ENCODE data around the gene PPP2R2C. TPM values are rescaled to one million over a fixed set of nuclear protein-coding genes. Genes with fewer than 3 reads are reported as not detected.

PPP2R2C gene
- total RNA-seq, 1 experiment from 2014 or later: 32.9 TPM

DNA sequence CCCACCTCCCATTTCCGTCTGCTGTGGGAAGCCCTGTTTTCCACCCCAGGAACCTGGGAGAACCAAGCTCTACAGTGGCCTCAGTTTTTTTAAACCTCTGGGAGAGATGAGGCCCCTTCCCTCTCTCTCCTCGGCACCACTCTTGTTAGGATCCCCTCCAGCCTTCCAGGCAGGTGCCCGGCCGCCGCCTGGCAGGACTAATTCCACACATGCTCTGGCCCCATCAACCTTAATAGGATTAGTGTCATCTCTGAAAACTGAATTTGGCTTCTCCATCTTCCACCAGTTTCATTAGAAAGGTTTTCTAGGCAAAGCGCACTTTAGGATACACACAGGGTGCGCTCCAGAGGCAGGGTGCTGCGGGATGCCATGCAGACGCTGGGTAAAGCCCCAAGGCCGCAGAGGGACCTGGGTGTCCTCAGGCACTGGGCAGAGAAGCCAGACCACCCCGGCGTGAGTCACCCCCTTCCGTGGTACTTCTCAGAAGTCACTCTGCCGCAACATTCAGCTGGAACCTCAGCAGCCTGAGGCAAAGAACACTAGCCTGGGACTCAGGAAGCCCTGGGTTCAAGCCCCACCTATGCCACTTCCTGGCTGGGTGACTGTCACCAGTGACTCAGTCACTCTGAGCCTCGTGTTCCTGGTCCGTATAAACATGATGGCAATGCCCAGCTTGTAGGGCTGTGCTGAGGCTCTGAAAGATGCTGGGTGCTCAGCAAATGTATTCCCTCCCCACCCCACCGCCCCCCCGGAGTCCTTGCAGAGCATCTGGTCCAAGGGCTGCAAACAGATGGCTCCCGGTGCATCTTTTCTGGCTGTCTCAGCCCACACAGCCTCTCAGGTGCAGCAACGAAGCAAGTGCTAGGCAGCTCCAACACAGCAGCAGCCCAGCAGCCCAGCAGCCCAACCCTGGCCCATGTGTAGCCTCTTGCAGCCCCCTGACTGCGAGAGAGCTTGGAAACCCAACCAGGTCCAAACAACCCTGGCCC, 29.1 kb downstream of the PPP2R2C start:
- BruUV-seq (replicated peaks): no TSS peak
- Histone ChIP-seq H4K20me1 (ENCODE audit: insufficient read depth) (no peaks in the 10 kb centered on the region), H3K4me3 (replicated peaks in 1 of 2; ENCODE audit: low read depth in 1 of 2, low read length in 2 of 2) (no peak overlapping the region), H3K79me2 (ENCODE audit: insufficient read depth, low read length) (no peaks in the 10 kb centered on the region), H3K4me2 (ENCODE audit: low read length) (no peak overlapping the region), H3K9ac (ENCODE audit: low read length) (no peak overlapping the region), H3K36me3 (ENCODE audit: control insufficient read depth in 1 of 2, insufficient read depth in 2 of 2, low read length in 2 of 2) (no peaks in the 10 kb centered on the region), H3K27me3 (ENCODE audit: insufficient read depth, low read length) (no peaks in the 10 kb centered on the region), H3K9me3 (ENCODE audit: control insufficient read depth in 1 of 2, insufficient read depth in 1 of 2, low read depth in 1 of 2, low read length in 2 of 2) (no peaks in the 10 kb centered on the region), H3K9me2 (ENCODE audit: insufficient read depth) (no peaks in the 10 kb centered on the region), H3K27ac (ENCODE audit: low read depth, low read length) (no peak overlapping the region), H2AFZ (ENCODE audit: low read depth, low read length, poor library complexity, severe bottlenecking) (no peak overlapping the region), H3K4me1 (ENCODE audit: control insufficient read depth in 1 of 2, insufficient read depth in 2 of 2, low read length in 2 of 2) (peaks cover 0 to 11% of the 10 kb centered on the region in 2 experiments; a peak in 1 of 4 replicates)
- intact Hi-C loops (cut with micrococcal nuclease): no loop called here
- TF ChIP-seq, protein P1, sequence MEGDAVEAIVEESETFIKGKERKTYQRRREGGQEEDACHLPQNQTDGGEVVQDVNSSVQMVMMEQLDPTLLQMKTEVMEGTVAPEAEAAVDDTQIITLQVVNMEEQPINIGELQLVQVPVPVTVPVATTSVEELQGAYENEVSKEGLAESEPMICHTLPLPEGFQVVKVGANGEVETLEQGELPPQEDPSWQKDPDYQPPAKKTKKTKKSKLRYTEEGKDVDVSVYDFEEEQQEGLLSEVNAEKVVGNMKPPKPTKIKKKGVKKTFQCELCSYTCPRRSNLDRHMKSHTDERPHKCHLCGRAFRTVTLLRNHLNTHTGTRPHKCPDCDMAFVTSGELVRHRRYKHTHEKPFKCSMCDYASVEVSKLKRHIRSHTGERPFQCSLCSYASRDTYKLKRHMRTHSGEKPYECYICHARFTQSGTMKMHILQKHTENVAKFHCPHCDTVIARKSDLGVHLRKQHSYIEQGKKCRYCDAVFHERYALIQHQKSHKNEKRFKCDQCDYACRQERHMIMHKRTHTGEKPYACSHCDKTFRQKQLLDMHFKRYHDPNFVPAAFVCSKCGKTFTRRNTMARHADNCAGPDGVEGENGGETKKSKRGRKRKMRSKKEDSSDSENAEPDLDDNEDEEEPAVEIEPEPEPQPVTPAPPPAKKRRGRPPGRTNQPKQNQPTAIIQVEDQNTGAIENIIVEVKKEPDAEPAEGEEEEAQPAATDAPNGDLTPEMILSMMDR (IDR thresholded peaks at IDR 0.05 in 2 of 3, conservative IDR thresholded peaks at IDR 0.05 in 1 of 3; ENCODE audit: borderline replicate concordance in 1 of 3, insufficient read depth in 1 of 3, low read depth in 2 of 3, low read length in 2 of 3): no peak
- TF ChIP-seq ZNF274 (IDR thresholded peaks at IDR 0.05; ENCODE audit: low read depth, low read length): no peak
- TF ChIP-seq, protein P2, sequence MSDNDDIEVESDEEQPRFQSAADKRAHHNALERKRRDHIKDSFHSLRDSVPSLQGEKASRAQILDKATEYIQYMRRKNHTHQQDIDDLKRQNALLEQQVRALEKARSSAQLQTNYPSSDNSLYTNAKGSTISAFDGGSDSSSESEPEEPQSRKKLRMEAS (IDR thresholded peaks at IDR 0.05): no peak
- no peak for TF ChIP-seq ZFX (IDR thresholded peaks at IDR 0.05)
- no peak for DNase-seq (ENCODE audit: low read depth, low spot score)
- ChIA-PET CTCF (no interaction called here), RAD21 (ENCODE audit: low non-redundant PET in 1 of 2, low total read pairs in 2 of 2, uncharacterized antibody in 2 of 2, unreplicated experiment in 2 of 2) (no interaction called here), POLR2A (no interaction called here)
- no peak for ATAC-seq

DNA sequence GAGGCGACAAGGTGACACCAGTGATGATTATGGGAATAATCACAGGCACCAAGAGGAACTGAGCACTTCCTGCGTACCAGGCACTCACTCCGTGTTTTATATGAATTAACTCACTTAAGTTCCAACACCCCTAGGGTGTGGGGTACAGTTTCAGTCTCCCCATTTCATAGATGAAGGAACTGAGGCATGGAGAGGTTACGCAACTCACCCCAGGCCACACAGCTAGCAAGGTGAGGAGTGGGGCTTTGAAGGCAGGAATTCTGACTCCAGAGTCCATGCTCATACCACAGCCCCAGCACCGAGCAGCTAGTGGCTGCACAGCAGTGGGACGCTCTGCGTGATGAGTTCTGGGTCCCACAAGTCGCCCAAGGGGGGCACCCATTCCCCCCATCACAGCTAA, 29.9 kb downstream of the PPP2R2C start:
- H3K4me1 ChIP-seq (ENCODE audit: control insufficient read depth in 1 of 2, insufficient read depth in 2 of 2, low read length in 2 of 2): peaks cover 0 to 11% of the 10 kb centered on the region in 2 experiments; a peak in 1 of 4 replicates
- no peak for TF ChIP-seq SRF (IDR thresholded peaks at IDR 0.05; ENCODE audit: low read depth)
- TF ChIP-seq YY1 (IDR thresholded peaks at IDR 0.05; ENCODE audit: extremely low read depth, insufficient replicate concordance, low read depth, low read length): no peak
- TF ChIP-seq JUND (IDR thresholded peaks at IDR 0.05): no peak
- TF ChIP-seq, protein P3, sequence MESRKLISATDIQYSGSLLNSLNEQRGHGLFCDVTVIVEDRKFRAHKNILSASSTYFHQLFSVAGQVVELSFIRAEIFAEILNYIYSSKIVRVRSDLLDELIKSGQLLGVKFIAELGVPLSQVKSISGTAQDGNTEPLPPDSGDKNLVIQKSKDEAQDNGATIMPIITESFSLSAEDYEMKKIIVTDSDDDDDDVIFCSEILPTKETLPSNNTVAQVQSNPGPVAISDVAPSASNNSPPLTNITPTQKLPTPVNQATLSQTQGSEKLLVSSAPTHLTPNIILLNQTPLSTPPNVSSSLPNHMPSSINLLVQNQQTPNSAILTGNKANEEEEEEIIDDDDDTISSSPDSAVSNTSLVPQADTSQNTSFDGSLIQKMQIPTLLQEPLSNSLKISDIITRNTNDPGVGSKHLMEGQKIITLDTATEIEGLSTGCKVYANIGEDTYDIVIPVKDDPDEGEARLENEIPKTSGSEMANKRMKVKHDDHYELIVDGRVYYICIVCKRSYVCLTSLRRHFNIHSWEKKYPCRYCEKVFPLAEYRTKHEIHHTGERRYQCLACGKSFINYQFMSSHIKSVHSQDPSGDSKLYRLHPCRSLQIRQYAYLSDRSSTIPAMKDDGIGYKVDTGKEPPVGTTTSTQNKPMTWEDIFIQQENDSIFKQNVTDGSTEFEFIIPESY (IDR thresholded peaks at IDR 0.05; ENCODE audit: extremely low read depth, insufficient replicate concordance, low read length): no peak
- no peak for TF ChIP-seq RAD21 (IDR thresholded peaks at IDR 0.05; ENCODE audit: low read depth)
- no peak for TF ChIP-seq ZFX (IDR thresholded peaks at IDR 0.05)
- no peak for TF ChIP-seq ELF1 (IDR thresholded peaks at IDR 0.05; ENCODE audit: borderline replicate concordance, low read depth)
- TF ChIP-seq, protein P2 (IDR thresholded peaks at IDR 0.05): no peak
- no peak for TF ChIP-seq SIN3A (IDR thresholded peaks at IDR 0.05; ENCODE audit: low read depth)
- no peak for TF ChIP-seq SP1 (IDR thresholded peaks at IDR 0.05; ENCODE audit: low read depth)
- TF ChIP-seq EGR1 (IDR thresholded peaks at IDR 0.05; ENCODE audit: low read depth): no peak
- TF ChIP-seq EZH2 (IDR thresholded peaks at IDR 0.05): no peak
- no peaks in the 10 kb centered on the region for H3K9me3 ChIP-seq (ENCODE audit: control insufficient read depth in 1 of 2, insufficient read depth in 1 of 2, low read depth in 1 of 2, low read length in 2 of 2)
- ATAC-seq (no peak), DNase-seq (ENCODE audit: low read depth, low spot score) (no peak)
- ChIA-PET POLR2A (no interaction called here), RAD21 (ENCODE audit: low non-redundant PET in 1 of 2, low total read pairs in 2 of 2, uncharacterized antibody in 2 of 2, unreplicated experiment in 2 of 2) (no interaction called here), CTCF (no interaction called here)
- intact Hi-C loops (cut with micrococcal nuclease): no loop called here
- H4K20me1 ChIP-seq (ENCODE audit: insufficient read depth): no peaks in the 10 kb centered on the region
- no peaks in the 10 kb centered on the region for H3K79me2 ChIP-seq (ENCODE audit: insufficient read depth, low read length)
- no peak overlapping the region for H3K9ac ChIP-seq (ENCODE audit: low read length)
- BruUV-seq (replicated peaks): no TSS peak
- H3K27me3 ChIP-seq (ENCODE audit: insufficient read depth, low read length): no peaks in the 10 kb centered on the region
- H2AFZ ChIP-seq (ENCODE audit: low read depth, low read length, poor library complexity, severe bottlenecking): no peak overlapping the region
- H3K4me2 ChIP-seq (ENCODE audit: low read length): no peak overlapping the region
- H3K36me3 ChIP-seq (ENCODE audit: control insufficient read depth in 1 of 2, insufficient read depth in 2 of 2, low read length in 2 of 2): no peaks in the 10 kb centered on the region
- H3K9me2 ChIP-seq (ENCODE audit: insufficient read depth): no peaks in the 10 kb centered on the region
- no peak overlapping the region for H3K4me3 ChIP-seq (replicated peaks in 1 of 2; ENCODE audit: low read depth in 1 of 2, low read length in 2 of 2)
- no peak overlapping the region for H3K27ac ChIP-seq (ENCODE audit: low read depth, low read length)

Data from HCT116 (cell line).